Urothelium cell line (cell line): ENCODE measurements around the gene PKD2.

Experiments
- DNase-seq: peaks from one replicate; pipeline ENCODE4 v3.0.0; 2011; ENCODE audit warnings: low spot score, mixed read lengths
- FAIRE-seq: peaks from 2 replicates; lab custom pipeline; 2011; peaks lifted over from hg19 to GRCh38; lab: Jason Lieb, UNC

The PKD2 gene

DNA sequence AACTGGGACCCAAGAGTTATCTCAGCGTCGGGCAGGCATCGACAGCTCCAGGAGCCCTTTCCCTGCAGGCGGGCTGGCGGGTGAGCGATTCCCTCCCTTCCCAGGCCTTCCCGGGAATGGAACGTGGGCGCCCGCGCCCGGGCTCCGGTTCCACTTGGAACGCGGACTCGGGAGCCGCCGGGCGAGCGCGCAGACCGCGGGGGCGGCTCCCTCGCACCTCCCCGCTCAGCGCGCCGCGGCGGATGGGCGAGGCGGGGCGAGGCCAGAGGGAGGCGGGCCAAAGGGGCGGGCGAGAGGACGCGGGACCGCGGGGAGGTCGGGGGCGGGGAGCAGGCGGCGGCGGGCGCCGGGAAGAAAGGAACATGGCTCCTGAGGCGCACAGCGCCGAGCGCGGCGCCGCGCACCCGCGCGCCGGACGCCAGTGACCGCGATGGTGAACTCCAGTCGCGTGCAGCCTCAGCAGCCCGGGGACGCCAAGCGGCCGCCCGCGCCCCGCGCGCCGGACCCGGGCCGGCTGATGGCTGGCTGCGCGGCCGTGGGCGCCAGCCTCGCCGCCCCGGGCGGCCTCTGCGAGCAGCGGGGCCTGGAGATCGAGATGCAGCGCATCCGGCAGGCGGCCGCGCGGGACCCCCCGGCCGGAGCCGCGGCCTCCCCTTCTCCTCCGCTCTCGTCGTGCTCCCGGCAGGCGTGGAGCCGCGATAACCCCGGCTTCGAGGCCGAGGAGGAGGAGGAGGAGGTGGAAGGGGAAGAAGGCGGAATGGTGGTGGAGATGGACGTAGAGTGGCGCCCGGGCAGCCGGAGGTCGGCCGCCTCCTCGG lies at the start of gene PKD2:
PKD2 (plus strand) TSS at position 332 of the 818 bp plus-strand sequence; CDS start at position 431, 99 bp downstream.
- FAIRE-seq = peak; percentile 94

GRCh38 chr4:87961993-87962392 lies 45.4 kb upstream of the PKD2 start:
- DNase-seq (no peak), FAIRE-seq (peak; percentile 35)

More for the DNA sequence above, at the start of gene PKD2:
- DNase-seq = peak; percentile 93

DNA sequence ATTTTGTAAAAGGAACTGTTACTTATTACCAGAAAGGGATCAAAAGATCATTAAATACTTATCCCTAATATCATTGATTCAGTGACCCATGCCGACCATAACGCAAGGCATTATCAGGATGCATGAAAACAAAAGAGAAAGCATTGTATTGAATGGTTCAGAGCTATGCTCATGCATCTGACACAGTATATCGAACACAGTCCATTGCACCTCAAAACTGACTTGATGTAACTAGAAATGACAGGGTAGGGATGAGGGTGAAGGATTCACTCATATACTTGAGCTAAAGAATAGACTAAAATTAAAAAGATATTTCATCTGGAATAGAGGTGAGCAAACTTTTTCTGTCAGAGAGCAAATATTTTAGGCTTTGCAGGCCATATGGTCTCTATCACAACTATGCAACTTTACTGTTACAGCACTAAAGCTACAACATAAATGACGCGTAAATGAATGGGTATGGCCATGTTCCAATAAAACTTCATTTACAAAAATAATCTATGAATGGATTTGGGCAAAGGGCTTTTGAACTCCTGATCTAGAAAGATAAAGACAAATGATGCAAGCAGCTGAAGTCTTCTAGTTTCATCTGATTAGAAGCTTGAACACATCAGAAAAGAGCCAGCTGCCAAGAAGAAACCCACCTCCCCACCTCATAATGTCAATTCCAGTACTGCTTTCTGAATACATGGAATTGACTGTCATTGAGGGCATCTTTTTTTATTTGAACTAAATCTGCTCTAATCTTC lies 44.9 kb upstream of the PKD2 start:
- DNase-seq (no peak), FAIRE-seq (no peak)

- FAIRE-seq (no peak), DNase-seq (no peak)
Measured at GRCh38 chr4:87965501-87965975, 41.9 kb upstream of the PKD2 start.

DNA sequence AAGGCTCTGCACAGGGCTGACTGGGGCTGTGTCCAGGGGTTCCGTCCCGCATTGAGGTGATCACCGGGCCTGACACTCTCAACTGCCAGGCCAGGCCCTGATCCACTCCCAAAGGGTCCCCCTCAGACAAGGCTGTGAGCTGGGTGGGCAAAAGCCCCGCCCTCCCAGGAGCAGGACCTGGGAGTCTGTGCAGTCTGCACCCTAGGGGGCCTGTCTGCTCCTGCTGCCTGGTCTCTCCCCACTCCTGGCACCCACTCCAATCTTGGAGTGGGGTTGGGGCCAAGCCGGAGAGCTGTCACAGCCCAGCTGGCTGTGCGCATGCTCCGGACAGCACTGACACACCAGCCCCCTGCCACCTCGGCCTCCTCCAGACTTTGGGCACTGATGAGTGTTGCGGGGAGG lies 41.3 kb upstream of the PKD2 start:
- DNase-seq (no peak), FAIRE-seq (no peak)

GRCh38 chr4:87967193-87967592 lies 40.2 kb upstream of the PKD2 start:
- DNase-seq (no peak), FAIRE-seq (peak; percentile 53)

GRCh38 chr4:87970121-87970520 lies 37.3 kb upstream of the PKD2 start:
- no peak for DNase-seq

DNA sequence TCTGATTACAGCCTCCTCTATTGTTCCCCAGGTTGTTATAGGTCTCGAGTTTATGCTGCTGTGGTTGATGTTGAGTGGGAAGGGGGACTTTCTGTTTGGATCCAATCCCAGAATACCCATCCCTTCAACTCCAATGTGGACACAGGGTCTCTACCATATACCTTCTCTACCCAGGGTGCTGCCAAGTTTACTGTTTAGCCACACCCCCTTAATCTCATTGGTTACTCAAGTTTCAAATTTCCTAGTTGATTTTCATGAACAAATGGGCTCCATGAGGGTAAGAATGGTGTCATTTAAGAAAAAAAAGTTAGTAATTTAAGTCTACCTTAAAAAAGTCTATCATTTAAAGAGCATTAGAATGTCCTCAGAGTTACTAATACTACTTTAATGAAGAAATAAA lies 35.6 kb upstream of the PKD2 start:
- no peak for FAIRE-seq
- no peak for DNase-seq

More at GRCh38 chr4:87970121-87970520, 37.3 kb upstream of the PKD2 start:
- no peak for FAIRE-seq

GRCh38 chr4:87973283-87974169 lies 33.9 kb upstream of the PKD2 start:
- FAIRE-seq = no peak

GRCh38 chr4:87974856-87975462 lies 32.5 kb upstream of the PKD2 start:
- DNase-seq = peak; percentile 12
- no peak for FAIRE-seq

More at GRCh38 chr4:87973283-87974169, 33.9 kb upstream of the PKD2 start:
- peak; percentile 54 for DNase-seq

DNA sequence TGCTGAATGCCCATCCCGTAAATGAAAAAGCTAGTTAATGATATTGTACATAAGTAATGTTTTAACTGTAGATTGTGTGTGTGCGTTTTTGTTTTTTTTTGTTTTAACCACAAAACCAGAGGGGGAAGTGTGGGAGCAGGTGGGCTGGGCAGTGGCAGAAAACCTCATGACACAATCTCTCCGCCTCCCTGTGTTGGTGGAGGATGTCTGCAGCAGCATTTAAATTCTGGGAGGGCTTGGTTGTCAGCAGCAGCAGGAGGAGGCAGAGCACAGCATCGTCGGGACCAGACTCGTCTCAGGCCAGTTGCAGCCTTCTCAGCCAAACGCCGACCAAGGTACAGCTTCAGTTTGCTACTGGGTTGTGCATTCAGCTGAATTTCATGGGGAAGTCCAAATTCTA lies 32.0 kb upstream of the PKD2 start, which contains the start of gene SPP1:
SPP1 (plus strand) TSS at position 249 of the 400 bp plus-strand sequence. CDS start 1,182 bp downstream, outside the sequence.
- FAIRE-seq = no peak
- DNase-seq = peak; percentile 60

GRCh38 chr4:87977521-87978278 lies 29.7 kb upstream of the PKD2 start:
- FAIRE-seq (no peak), DNase-seq (no peak)

GRCh38 chr4:87978681-87979080 lies 28.8 kb upstream of the PKD2 start:
- DNase-seq = no peak
- no peak for FAIRE-seq

- DNase-seq = no peak
Measured at GRCh38 chr4:87979810-87980209, 27.6 kb upstream of the PKD2 start.

DNA sequence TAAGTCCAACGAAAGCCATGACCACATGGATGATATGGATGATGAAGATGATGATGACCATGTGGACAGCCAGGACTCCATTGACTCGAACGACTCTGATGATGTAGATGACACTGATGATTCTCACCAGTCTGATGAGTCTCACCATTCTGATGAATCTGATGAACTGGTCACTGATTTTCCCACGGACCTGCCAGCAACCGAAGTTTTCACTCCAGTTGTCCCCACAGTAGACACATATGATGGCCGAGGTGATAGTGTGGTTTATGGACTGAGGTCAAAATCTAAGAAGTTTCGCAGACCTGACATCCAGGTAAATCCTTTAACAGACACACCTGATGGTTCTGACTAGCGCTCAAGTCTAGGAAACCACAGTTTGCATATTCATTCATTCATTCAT lies 25.9 kb upstream of the PKD2 start:
- FAIRE-seq (no peak), DNase-seq (no peak)

More at GRCh38 chr4:87979810-87980209, 27.6 kb upstream of the PKD2 start:
- FAIRE-seq = no peak

DNA sequence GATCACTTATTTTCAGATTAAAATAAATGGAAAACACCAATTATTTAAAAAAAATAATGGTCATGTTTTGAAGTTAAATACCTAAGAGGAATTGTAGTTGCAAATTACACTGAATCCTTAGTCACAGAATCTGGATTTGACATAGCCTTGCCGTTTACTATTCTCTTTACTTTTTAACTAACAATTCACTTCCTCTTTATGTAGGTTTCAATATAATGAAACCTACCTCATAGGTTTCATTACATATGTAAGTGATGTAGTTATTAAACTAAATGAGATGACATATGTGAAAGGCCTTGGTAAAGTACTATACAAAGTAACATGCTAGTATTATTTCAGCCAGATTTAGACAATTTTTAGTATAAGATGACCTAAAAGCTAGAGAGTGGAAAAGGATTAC lies 25.4 kb upstream of the PKD2 start:
- FAIRE-seq = no peak
- no peak for DNase-seq

GRCh38 chr4:87982446-87983010 lies 24.9 kb upstream of the PKD2 start:
- DNase-seq (no peak), FAIRE-seq (peak; percentile 40)

GRCh38 chr4:87983996-87984395 lies 23.4 kb upstream of the PKD2 start:
- FAIRE-seq (no peak), DNase-seq (no peak)
